ENCODE results near the gene CELF2.

Gene CELF2

GRCh38 chr10:11007476-11008020 is 10.1 kb upstream of the CELF2 start:
- H2AFZ ChIP-seq (ENCODE audit: low read depth, low read length): no peak overlapping the region
- H3K27me3 ChIP-seq (ENCODE audit: insufficient read depth, low read length): no peaks in the 10 kb centered on the region
- H3K9me3 ChIP-seq (ENCODE audit: low read length): no peaks in the 10 kb centered on the region
- H3K4me3 ChIP-seq (ENCODE audit: low read length): peak overlapping the region; percentile 61
- H3K4me1 ChIP-seq (ENCODE audit: insufficient read depth, low read length): peaks cover 56% of the 10 kb centered on the region
- no peaks in the 10 kb centered on the region for H3K36me3 ChIP-seq (ENCODE audit: insufficient read depth, low read length)

GRCh38 chr10:11009471-11010308 is 8.0 kb upstream of the CELF2 start:
- no peaks in the 10 kb centered on the region for H3K36me3 ChIP-seq (ENCODE audit: insufficient read depth, low read length)
- peaks cover 55% of the 10 kb centered on the region for H3K4me1 ChIP-seq (ENCODE audit: insufficient read depth, low read length)
- no peak overlapping the region for H2AFZ ChIP-seq (ENCODE audit: low read depth, low read length)
- no peak overlapping the region for H3K4me3 ChIP-seq (ENCODE audit: low read length)
- H3K9me3 ChIP-seq (ENCODE audit: low read length): no peaks in the 10 kb centered on the region
- no peaks in the 10 kb centered on the region for H3K27me3 ChIP-seq (ENCODE audit: insufficient read depth, low read length)

- Histone ChIP-seq H3K4me1 (ENCODE audit: insufficient read depth, low read length) (peaks cover 53% of the 10 kb centered on the region), H3K4me3 (ENCODE audit: low read length) (no peak overlapping the region), H3K9me3 (ENCODE audit: low read length) (no peaks in the 10 kb centered on the region), H3K36me3 (ENCODE audit: insufficient read depth, low read length) (no peaks in the 10 kb centered on the region), H3K27me3 (ENCODE audit: insufficient read depth, low read length) (no peaks in the 10 kb centered on the region), H2AFZ (ENCODE audit: low read depth, low read length) (no peak overlapping the region)
Observed at GRCh38 chr10:11010582-11010981, 7.1 kb upstream of the CELF2 start.

- H2AFZ ChIP-seq (ENCODE audit: low read depth, low read length): no peak overlapping the region
- H3K4me3 ChIP-seq (ENCODE audit: low read length): no peak overlapping the region
- H3K27me3 ChIP-seq (ENCODE audit: insufficient read depth, low read length): no peaks in the 10 kb centered on the region
- no peaks in the 10 kb centered on the region for H3K36me3 ChIP-seq (ENCODE audit: insufficient read depth, low read length)
- peaks cover 51% of the 10 kb centered on the region for H3K4me1 ChIP-seq (ENCODE audit: insufficient read depth, low read length)
- no peaks in the 10 kb centered on the region for H3K9me3 ChIP-seq (ENCODE audit: low read length)
Observed at GRCh38 chr10:11011436-11011835, 6.2 kb upstream of the CELF2 start.

- Histone ChIP-seq H3K4me3 (ENCODE audit: low read length) (no peak overlapping the region), H3K36me3 (ENCODE audit: insufficient read depth, low read length) (no peaks in the 10 kb centered on the region), H2AFZ (ENCODE audit: low read depth, low read length) (no peak overlapping the region), H3K9me3 (ENCODE audit: low read length) (no peaks in the 10 kb centered on the region), H3K27me3 (ENCODE audit: insufficient read depth, low read length) (no peaks in the 10 kb centered on the region), H3K4me1 (ENCODE audit: insufficient read depth, low read length) (peaks cover 47% of the 10 kb centered on the region)
Observed at GRCh38 chr10:11011984-11012383, 5.7 kb upstream of the CELF2 start.

- Histone ChIP-seq H2AFZ (ENCODE audit: low read depth, low read length) (no peak overlapping the region), H3K4me1 (ENCODE audit: insufficient read depth, low read length) (peaks cover 45% of the 10 kb centered on the region), H3K9me3 (ENCODE audit: low read length) (no peaks in the 10 kb centered on the region), H3K4me3 (ENCODE audit: low read length) (no peak overlapping the region), H3K27me3 (ENCODE audit: insufficient read depth, low read length) (no peaks in the 10 kb centered on the region), H3K36me3 (ENCODE audit: insufficient read depth, low read length) (no peaks in the 10 kb centered on the region)
Observed at GRCh38 chr10:11012421-11013295, 5.0 kb upstream of the CELF2 start.

GRCh38 chr10:11013836-11014235 is 3.8 kb upstream of the CELF2 start:
- no peak overlapping the region for H2AFZ ChIP-seq (ENCODE audit: low read depth, low read length)
- no peaks in the 10 kb centered on the region for H3K9me3 ChIP-seq (ENCODE audit: low read length)
- no peaks in the 10 kb centered on the region for H3K27me3 ChIP-seq (ENCODE audit: insufficient read depth, low read length)
- no peak overlapping the region for H3K4me3 ChIP-seq (ENCODE audit: low read length)
- no peaks in the 10 kb centered on the region for H3K36me3 ChIP-seq (ENCODE audit: insufficient read depth, low read length)
- peaks cover 44% of the 10 kb centered on the region for H3K4me1 ChIP-seq (ENCODE audit: insufficient read depth, low read length)

- no peaks in the 10 kb centered on the region for H3K27me3 ChIP-seq (ENCODE audit: insufficient read depth, low read length)
- H3K9me3 ChIP-seq (ENCODE audit: low read length): no peaks in the 10 kb centered on the region
- no peaks in the 10 kb centered on the region for H3K36me3 ChIP-seq (ENCODE audit: insufficient read depth, low read length)
- no peak overlapping the region for H2AFZ ChIP-seq (ENCODE audit: low read depth, low read length)
- H3K4me1 ChIP-seq (ENCODE audit: insufficient read depth, low read length): peaks cover 55% of the 10 kb centered on the region
- H3K4me3 ChIP-seq (ENCODE audit: low read length): no peak overlapping the region
Observed at GRCh38 chr10:11014671-11015445, 2.8 kb upstream of the CELF2 start.

- Histone ChIP-seq H3K27me3 (ENCODE audit: insufficient read depth, low read length) (no peaks in the 10 kb centered on the region), H2AFZ (ENCODE audit: low read depth, low read length) (no peak overlapping the region), H3K4me1 (ENCODE audit: insufficient read depth, low read length) (peaks cover 60% of the 10 kb centered on the region), H3K36me3 (ENCODE audit: insufficient read depth, low read length) (no peaks in the 10 kb centered on the region), H3K9me3 (ENCODE audit: low read length) (no peaks in the 10 kb centered on the region), H3K4me3 (ENCODE audit: low read length) (no peak overlapping the region)
Observed at GRCh38 chr10:11015446-11015934, 2.2 kb upstream of the CELF2 start.

- H2AFZ ChIP-seq (ENCODE audit: low read depth, low read length): peak overlapping the region; percentile 3
- H3K4me1 ChIP-seq (ENCODE audit: insufficient read depth, low read length): peaks cover 53% of the 10 kb centered on the region
- no peaks in the 10 kb centered on the region for H3K27me3 ChIP-seq (ENCODE audit: insufficient read depth, low read length)
- H3K9me3 ChIP-seq (ENCODE audit: low read length): no peaks in the 10 kb centered on the region
- no peaks in the 10 kb centered on the region for H3K36me3 ChIP-seq (ENCODE audit: insufficient read depth, low read length)
- peak overlapping the region; percentile 82 for H3K4me3 ChIP-seq (ENCODE audit: low read length)
Observed at GRCh38 chr10:11017000-11017569, 587 bp upstream of the CELF2 start.

- Histone ChIP-seq H3K36me3 (ENCODE audit: insufficient read depth, low read length) (no peaks in the 10 kb centered on the region), H2AFZ (ENCODE audit: low read depth, low read length) (peak overlapping the region; percentile 42), H3K4me3 (ENCODE audit: low read length) (peak overlapping the region; percentile 82), H3K4me1 (ENCODE audit: insufficient read depth, low read length) (peaks cover 46% of the 10 kb centered on the region), H3K9me3 (ENCODE audit: low read length) (no peaks in the 10 kb centered on the region), H3K27me3 (ENCODE audit: insufficient read depth, low read length) (no peaks in the 10 kb centered on the region)
Observed at GRCh38 chr10:11018432-11018841, 765 bp downstream of the CELF2 start.

GRCh38 chr10:11018855-11019631 is 1.4 kb downstream of the CELF2 start:
- Histone ChIP-seq H2AFZ (ENCODE audit: low read depth, low read length) (no peak overlapping the region), H3K36me3 (ENCODE audit: insufficient read depth, low read length) (no peaks in the 10 kb centered on the region), H3K4me3 (ENCODE audit: low read length) (peak overlapping the region; percentile 82), H3K4me1 (ENCODE audit: insufficient read depth, low read length) (peaks cover 42% of the 10 kb centered on the region), H3K27me3 (ENCODE audit: insufficient read depth, low read length) (no peaks in the 10 kb centered on the region), H3K9me3 (ENCODE audit: low read length) (no peaks in the 10 kb centered on the region)

All from neuron (in vitro differentiated cells).